ENCODE data around the gene ITGA2. TPM values are rescaled to one million over a fixed set of nuclear protein-coding genes. Genes with fewer than 3 reads are reported as not detected.

The ITGA2 gene
- total and polyA plus RNA-seq, 3 donors from 2014 or later: 0.90 to 1.7 (median 1.0) TPM

DNA sequence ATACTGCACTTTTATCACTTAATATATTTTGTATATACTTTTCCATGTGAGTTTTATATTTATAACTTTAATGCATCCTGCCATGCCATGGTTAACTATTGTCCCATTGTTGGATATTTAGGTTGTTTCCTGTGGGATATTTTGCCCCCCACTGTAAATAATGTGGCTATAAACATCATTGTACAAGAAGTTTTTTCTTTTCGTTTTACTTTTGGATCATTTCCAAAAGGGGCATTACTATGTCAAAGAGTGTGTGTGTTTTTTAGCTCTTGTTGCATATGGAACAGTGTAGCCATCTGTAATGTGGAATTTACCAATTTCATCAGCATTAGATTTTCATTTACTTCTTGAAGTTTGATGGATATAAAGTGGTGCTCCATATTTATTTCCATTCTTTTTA is 13.3 kb downstream of the ITGA2 start:
- WGBS, 2 donors: 57 to 62% methylated on average over 1 of the region's 1 CpG
- Histone ChIP-seq H3K9me3 (no peaks in the 10 kb centered on the region), H3K36me3 (ENCODE audit: low read depth, missing control alignments) (no peaks in the 10 kb centered on the region), H3K4me3 (no peak overlapping the region), H3K27me3 (no peaks in the 10 kb centered on the region), H3K4me1 (no peaks in the 10 kb centered on the region), H3K27ac (no peak overlapping the region)
- DNase-seq: no peak
- TF ChIP-seq POLR2A (IDR thresholded peaks at IDR 0.05): no peak
- no peak for TF ChIP-seq CTCF (IDR thresholded peaks at IDR 0.05)
- intact Hi-C loops (cut with DNase I; ENCODE audit: low total_unique reads): no loop called here

DNA sequence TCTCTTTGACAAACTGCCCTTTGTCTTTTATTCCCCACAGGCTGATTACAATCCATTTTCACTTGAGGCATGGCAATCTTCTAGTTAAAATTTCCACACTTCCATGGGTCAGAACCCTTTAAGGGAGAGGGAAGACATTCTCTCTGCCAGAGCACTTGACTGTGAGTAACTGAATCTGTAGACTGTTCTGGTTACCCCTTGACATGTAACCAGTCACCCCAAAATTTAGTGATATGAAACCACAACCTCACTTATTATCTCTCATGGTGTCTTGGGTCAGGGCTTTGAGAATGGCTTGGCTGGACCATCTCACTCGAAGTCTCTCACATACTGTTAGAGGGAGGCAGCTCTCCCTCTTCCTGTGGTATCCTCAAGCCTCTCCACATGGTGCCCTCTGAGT is 14.0 kb downstream of the ITGA2 start:
- WGBS, 2 donors: 89 to 100% methylated on average over 1 of the region's 1 CpG
- Histone ChIP-seq H3K27ac (no peak overlapping the region), H3K4me1 (no peaks in the 10 kb centered on the region), H3K9me3 (no peaks in the 10 kb centered on the region), H3K36me3 (ENCODE audit: low read depth, missing control alignments) (no peaks in the 10 kb centered on the region), H3K4me3 (no peak overlapping the region), H3K27me3 (no peaks in the 10 kb centered on the region)
- no peak for DNase-seq
- TF ChIP-seq CTCF (IDR thresholded peaks at IDR 0.05) (no peak), POLR2A (IDR thresholded peaks at IDR 0.05) (no peak)
- intact Hi-C loops (cut with DNase I; ENCODE audit: low total_unique reads): no loop called here

DNA sequence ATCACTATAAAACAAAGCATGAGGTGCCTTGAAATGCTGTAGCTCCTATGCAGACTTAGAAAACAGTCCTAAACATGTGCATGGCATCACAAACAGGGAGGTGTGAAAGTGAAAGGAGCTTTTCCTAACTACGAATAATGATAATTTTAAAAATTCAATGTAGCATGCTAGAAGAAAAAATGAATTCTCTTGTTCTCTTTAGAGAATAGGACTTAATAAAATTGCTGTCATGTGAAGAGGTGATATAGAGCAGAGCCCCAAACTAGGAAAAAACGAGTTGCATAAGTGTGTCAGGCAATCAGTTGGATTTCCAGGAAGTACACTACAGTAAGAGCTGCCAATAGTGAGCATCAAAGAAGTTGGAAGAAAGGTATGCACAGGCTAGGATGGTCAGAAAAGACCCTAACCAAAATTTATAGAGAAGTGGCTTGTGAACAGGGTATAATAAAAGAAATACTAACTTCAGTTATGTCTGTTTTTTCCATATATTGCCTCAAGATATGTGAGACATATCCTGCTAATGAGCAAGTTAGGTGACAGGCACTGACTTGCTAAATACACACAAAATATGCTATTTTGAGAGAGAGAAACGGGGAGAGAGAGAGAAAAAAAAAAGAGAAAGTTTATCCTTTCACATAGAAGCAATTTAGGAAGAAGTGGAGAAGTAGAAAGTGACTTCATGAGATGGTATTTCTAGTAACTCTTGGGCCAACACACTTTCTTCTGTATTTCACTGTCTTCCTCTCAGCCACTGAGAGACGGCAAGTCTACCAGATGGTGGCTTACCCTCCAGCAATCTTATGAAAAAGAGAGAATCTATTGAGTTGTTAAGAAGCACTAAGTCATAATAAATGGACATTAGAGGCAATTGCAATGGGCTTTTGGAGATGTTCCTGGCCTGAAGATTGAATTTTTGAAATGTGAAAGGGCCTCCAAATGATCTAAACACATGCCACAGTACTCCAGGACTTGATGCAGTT is 18.0 kb downstream of the ITGA2 start:
- WGBS, 2 donors: 61 to 67% methylated on average over 4 of the region's 4 CpGs
- intact Hi-C loops (cut with DNase I; ENCODE audit: low total_unique reads): no loop called here
- Histone ChIP-seq H3K4me3 (no peak overlapping the region), H3K36me3 (ENCODE audit: low read depth, missing control alignments) (no peaks in the 10 kb centered on the region), H3K27me3 (no peaks in the 10 kb centered on the region), H3K4me1 (no peaks in the 10 kb centered on the region), H3K9me3 (no peaks in the 10 kb centered on the region), H3K27ac (no peak overlapping the region)
- DNase-seq: no peak
- TF ChIP-seq CTCF (IDR thresholded peaks at IDR 0.05) (no peak), POLR2A (IDR thresholded peaks at IDR 0.05) (no peak)

- TF ChIP-seq POLR2A (IDR thresholded peaks at IDR 0.05): no peak
- TF ChIP-seq CTCF (IDR thresholded peaks at IDR 0.05): no peak
- intact Hi-C loops (cut with DNase I; ENCODE audit: low total_unique reads): no loop called here
- Histone ChIP-seq H3K4me3 (no peak overlapping the region), H3K27me3 (no peaks in the 10 kb centered on the region), H3K27ac (no peak overlapping the region), H3K9me3 (no peaks in the 10 kb centered on the region), H3K4me1 (no peaks in the 10 kb centered on the region), H3K36me3 (ENCODE audit: low read depth, missing control alignments) (no peaks in the 10 kb centered on the region)
- 77 to 80% methylated on average over 1 of the region's 1 CpG for WGBS, 2 donors
- no peak for DNase-seq
These were observed 19.6 kb downstream of the ITGA2 start for GRCh38 chr5:53008751-53009150.

Measured in testis (tissue), 3 donors.